ENCODE data around the gene PLEKHG3. TPM values are rescaled to one million over a fixed set of nuclear protein-coding genes. Genes with fewer than 3 reads are reported as not detected.
"Not testable (repeated sequence)": the region's sequence is repeated elsewhere in the genome, so short reads cannot be mapped to it uniquely, and the experiment has no call there.

The PLEKHG3 gene
- total and polyA plus RNA-seq, 10 of the 15 experiments (the other 5 are each of a cell fraction or from before 2014, with no cell fraction given): 0.03 to 0.73 (median 0.07) TPM; not detected in 5

DNA sequence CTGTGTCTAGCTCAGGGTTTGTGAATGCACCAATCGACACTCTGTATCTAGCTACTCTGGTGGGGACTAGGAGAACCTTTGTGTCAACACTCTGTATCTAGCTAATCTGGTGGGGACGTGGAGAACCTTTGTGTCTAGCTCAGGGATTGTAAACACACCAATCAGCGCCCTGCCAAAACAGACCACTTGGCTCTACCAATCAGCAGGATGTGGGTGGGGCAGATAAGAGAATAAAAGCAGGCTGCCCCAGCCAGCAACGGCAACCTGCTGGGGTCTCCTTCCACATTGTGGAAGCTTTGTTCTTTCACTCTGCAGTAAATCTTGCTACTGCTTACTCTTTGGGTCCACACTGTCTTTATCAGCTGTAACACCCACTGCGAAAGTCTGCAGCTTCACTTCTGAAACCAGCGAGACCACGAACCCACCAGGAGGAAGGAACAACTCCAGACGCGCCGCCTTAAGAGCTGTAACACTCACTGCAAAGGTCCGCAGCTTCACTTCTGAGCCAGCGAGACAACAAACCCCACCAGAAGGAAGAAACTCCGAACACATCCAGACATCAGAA, 45.4 kb upstream of the PLEKHG3 start:
- H3K27me3 ChIP-seq (replicated peaks in 1 of 2; ENCODE audit: control insufficient read depth in 2 of 2, insufficient read depth in 2 of 2, low read length in 1 of 2); FAIRE-seq; H3K4me1 ChIP-seq (ENCODE audit: control insufficient read depth, insufficient read depth, low read length); POLR2A ChIA-PET; H2AFZ ChIP-seq (ENCODE audit: control insufficient read depth, low read depth, low read length); H3K9ac ChIP-seq (ENCODE audit: control insufficient read depth, insufficient read depth, low read length); H3K4me3 ChIP-seq; H3K9me3 ChIP-seq (replicated peaks; ENCODE audit: control insufficient read depth, insufficient read depth, low read length); DNase-seq (ENCODE audit: low read depth, low spot score); ATAC-seq; H4K20me1 ChIP-seq (ENCODE audit: control insufficient read depth, insufficient read depth); SMC1A ChIA-PET (ENCODE audit: uncharacterized antibody, unreplicated experiment); intact Hi-C loops (cut with micrococcal nuclease; ENCODE audit: unreplicated experiment); H3K27ac ChIP-seq (ENCODE audit: control insufficient read depth, insufficient read depth); H3K4me2 ChIP-seq (ENCODE audit: control insufficient read depth, insufficient read depth); in situ Hi-C loops (cut with MboI); BruUV-seq (replicated peaks); H3K79me2 ChIP-seq (ENCODE audit: control insufficient read depth, insufficient read depth, low read length); H3K36me3 ChIP-seq (ENCODE audit: control insufficient read depth in 2 of 2, insufficient read depth in 2 of 2, low read length in 1 of 2): not testable (repeated sequence)
- WGBS (ENCODE audit: insufficient coverage, insufficient replicate concordance, low lambda C conversion rate, missing lambda C conversion rate): 19% methylated on average over 13 of the region's 13 CpGs
- TF ChIP-seq NFYB (IDR thresholded peaks at IDR 0.05; ENCODE audit: insufficient read depth, low read depth, low read length): peak; percentile 68; the same call in 1 of the 2 replicates
- RAD21 ChIA-PET (ENCODE audit: unreplicated experiment): interaction anchor here (0.8 kb wide), 1 partner anchor 12 kb away, joined by 3 read pairs; no protein-coding TSS in a partner anchor
- CTCF ChIA-PET: interaction anchor here (0.9 to 2.8 kb wide), 4 partner anchors 11 to 22 kb away, joined by 3 to 9 read pairs (median 4); no protein-coding TSS in a partner anchor

- ChIA-PET POLR2A (no interaction called here), CTCF (interaction anchor here (0.9 to 2.8 kb wide), 4 partner anchors 11 to 23 kb away, joined by 3 to 9 read pairs (median 4); no protein-coding TSS in a partner anchor), RAD21 (ENCODE audit: unreplicated experiment) (no interaction called here), SMC1A (ENCODE audit: uncharacterized antibody, unreplicated experiment) (no interaction called here)
- no peak for FAIRE-seq
- Histone ChIP-seq H3K9me3 (replicated peaks; ENCODE audit: control insufficient read depth, insufficient read depth, low read length) (no peaks in the 10 kb centered on the region; the same call in 2 of the 3 replicates), H3K4me1 (ENCODE audit: control insufficient read depth, insufficient read depth, low read length) (no peaks in the 10 kb centered on the region; the same call in 1 of the 2 replicates), H3K4me2 (ENCODE audit: control insufficient read depth, insufficient read depth) (no peak overlapping the region), H2AFZ (ENCODE audit: control insufficient read depth, low read depth, low read length) (no peak overlapping the region), H3K36me3 (ENCODE audit: control insufficient read depth in 2 of 2, insufficient read depth in 2 of 2, low read length in 1 of 2) (no peaks in the 10 kb centered on the region), H3K27ac (ENCODE audit: control insufficient read depth, insufficient read depth) (no peak overlapping the region), H3K27me3 (replicated peaks in 1 of 2; ENCODE audit: control insufficient read depth in 2 of 2, insufficient read depth in 2 of 2, low read length in 1 of 2) (no peaks in the 10 kb centered on the region), H3K4me3 (no peak overlapping the region), H4K20me1 (ENCODE audit: control insufficient read depth, insufficient read depth) (no peaks in the 10 kb centered on the region), H3K9ac (ENCODE audit: control insufficient read depth, insufficient read depth, low read length) (no peak overlapping the region), H3K79me2 (ENCODE audit: control insufficient read depth, insufficient read depth, low read length) (no peaks in the 10 kb centered on the region)
- no peak for ATAC-seq
- TF ChIP-seq, protein P1, sequence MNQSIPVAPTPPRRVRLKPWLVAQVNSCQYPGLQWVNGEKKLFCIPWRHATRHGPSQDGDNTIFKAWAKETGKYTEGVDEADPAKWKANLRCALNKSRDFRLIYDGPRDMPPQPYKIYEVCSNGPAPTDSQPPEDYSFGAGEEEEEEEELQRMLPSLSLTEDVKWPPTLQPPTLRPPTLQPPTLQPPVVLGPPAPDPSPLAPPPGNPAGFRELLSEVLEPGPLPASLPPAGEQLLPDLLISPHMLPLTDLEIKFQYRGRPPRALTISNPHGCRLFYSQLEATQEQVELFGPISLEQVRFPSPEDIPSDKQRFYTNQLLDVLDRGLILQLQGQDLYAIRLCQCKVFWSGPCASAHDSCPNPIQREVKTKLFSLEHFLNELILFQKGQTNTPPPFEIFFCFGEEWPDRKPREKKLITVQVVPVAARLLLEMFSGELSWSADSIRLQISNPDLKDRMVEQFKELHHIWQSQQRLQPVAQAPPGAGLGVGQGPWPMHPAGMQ (IDR thresholded peaks at IDR 0.05; ENCODE audit: borderline replicate concordance): no peak
- TF ChIP-seq GATAD2B (conservative IDR thresholded peaks at IDR 0.05; ENCODE audit: low read depth) (no peak), HDGF (IDR thresholded peaks at IDR 0.05) (no peak), POLR2AphosphoS2 (IDR thresholded peaks at IDR 0.05; ENCODE audit: low read depth, low read length) (no peak), MTA2 (IDR thresholded peaks at IDR 0.05; ENCODE audit: low read depth) (no peak), KLF5 (IDR thresholded peaks at IDR 0.05; ENCODE audit: partially characterized antibody) (no peak), POLR2A (IDR thresholded peaks at IDR 0.05; ENCODE audit: low read depth, low read length) (no peak), ATF3 (IDR thresholded peaks at IDR 0.05; ENCODE audit: borderline replicate concordance, extremely low read depth, low read depth, low read length) (no peak), RFX5 (IDR thresholded peaks at IDR 0.05; ENCODE audit: low read depth, low read length) (no peak), YBX1 (IDR thresholded peaks at IDR 0.05) (no peak), SIN3A (IDR thresholded peaks at IDR 0.05; ENCODE audit: low read depth, low read length) (no peak), FOS (IDR thresholded peaks at IDR 0.05; ENCODE audit: borderline replicate concordance, extremely low read depth, insufficient read length) (no peak), GABPA (IDR thresholded peaks at IDR 0.05; ENCODE audit: low read depth) (no peak), IRF4 (IDR thresholded peaks at IDR 0.05; ENCODE audit: low read depth, low read length) (no peak), ASH2L (IDR thresholded peaks at IDR 0.05; ENCODE audit: borderline replicate concordance, low read depth) (no peak), NFXL1 (IDR thresholded peaks at IDR 0.05; ENCODE audit: borderline replicate concordance) (no peak)
- no TSS peak for BruUV-seq (replicated peaks)
- in situ Hi-C loops (cut with MboI): no loop called here
- 40% methylated on average over 5 of the region's 5 CpGs for WGBS (ENCODE audit: insufficient coverage, insufficient replicate concordance, low lambda C conversion rate, missing lambda C conversion rate)
- DNase-seq (ENCODE audit: low read depth, low spot score): no peak
- intact Hi-C loops (cut with micrococcal nuclease; ENCODE audit: unreplicated experiment): no loop called here
These were observed 44.9 kb upstream of the PLEKHG3 start for GRCh38 chr14:64659366-64659765.
